Trophoblast cell (in vitro differentiated cells and primary cell): ENCODE results near the gene CHRM5.
"Not testable (repeated sequence)": the region's sequence is repeated elsewhere in the genome, so short reads cannot be mapped to it uniquely, and the experiment has no call there.

ENCODE experiments used
- DNase-seq, 2 donors: peaks; one replicate each; pipeline ENCODE4 v3.0.0-alpha.2; 2016
- H2AFZ ChIP-seq: 2 replicates; pipeline ENCODE4 v1.6.1; 2013; ENCODE audit warnings: low read length, moderate library complexity, mild to moderate bottlenecking; ENCODE audit not compliant: insufficient read depth, poor library complexity
- H2AK5ac ChIP-seq: 2 replicates; pipeline ENCODE4 v1.6.1; 2013; ENCODE audit warnings: mild to moderate bottlenecking, low read length
- H2BK120ac ChIP-seq: 2 replicates; pipeline ENCODE4 v1.6.1; 2013; ENCODE audit warnings: low read length, mild to moderate bottlenecking, moderate library complexity; ENCODE audit not compliant: insufficient read depth, poor library complexity
- H2BK12ac ChIP-seq: 2 replicates; pipeline ENCODE4 v1.6.1; 2013; ENCODE audit warnings: mild to moderate bottlenecking, low read length, moderate library complexity
- H2BK5ac ChIP-seq: 2 replicates; pipeline ENCODE4 v1.6.1; 2013; ENCODE audit warnings: low read length, low read depth, moderate library complexity, mild to moderate bottlenecking; ENCODE audit not compliant: poor library complexity
- H3K14ac ChIP-seq: 2 replicates; pipeline ENCODE4 v1.6.1; 2013; ENCODE audit warnings: mild to moderate bottlenecking, low read length
- H3K18ac ChIP-seq: 2 replicates; pipeline ENCODE4 v1.6.1; 2013; ENCODE audit warnings: mild to moderate bottlenecking, low read length
- H3K23ac ChIP-seq: 2 replicates; pipeline ENCODE4 v1.6.1; 2013; ENCODE audit warnings: low read length
- H3K27ac ChIP-seq: 2 replicates; pipeline ENCODE4 v1.5.1; 2013; ENCODE audit warnings: low read depth, mild to moderate bottlenecking, inconsistent platforms, low read length, moderate library complexity
- H3K27me3 ChIP-seq: 2 replicates; pipeline ENCODE4 v1.6.1; 2013; ENCODE audit warnings: inconsistent platforms, mild to moderate bottlenecking, low read length, moderate library complexity; ENCODE audit not compliant: insufficient read depth
- H3K36me3 ChIP-seq, 2 experiments: 1 replicate in 1 of 2; 2 replicates in 1 of 2; pipeline ENCODE4 v1.6.1; 2013; ENCODE audit warnings: low read length in 2 of 2, mild to moderate bottlenecking in 2 of 2, moderate library complexity in 1 of 2; ENCODE audit not compliant: insufficient read depth in 2 of 2, control insufficient read depth in 1 of 2
- H3K4ac ChIP-seq: 2 replicates; pipeline ENCODE4 v1.6.1; 2013; ENCODE audit warnings: low read depth, mild to moderate bottlenecking, low read length, moderate library complexity
- H3K4me1 ChIP-seq, 2 experiments: 1 replicate in 1 of 2; 2 replicates in 1 of 2; pipeline ENCODE4 v1.6.1; 2013; ENCODE audit warnings: low read length in 2 of 2, mild to moderate bottlenecking in 2 of 2, moderate library complexity in 1 of 2; ENCODE audit not compliant: insufficient read depth in 2 of 2, control insufficient read depth in 1 of 2
- H3K4me2 ChIP-seq: 2 replicates; pipeline ENCODE4 v1.6.1; 2013; ENCODE audit warnings: inconsistent platforms, mild to moderate bottlenecking, low read length, moderate library complexity
- H3K4me3 ChIP-seq: 2 replicates; pipeline ENCODE4 v1.5.1; 2013; ENCODE audit warnings: mild to moderate bottlenecking, low read depth, low read length, inconsistent platforms
- H3K79me1 ChIP-seq: one replicate; pipeline ENCODE4 v1.6.1; 2013; ENCODE audit warnings: low read length
- H3K79me2 ChIP-seq: 2 replicates; pipeline ENCODE4 v1.6.1; 2013; ENCODE audit warnings: low read length, mild to moderate bottlenecking; ENCODE audit not compliant: control insufficient read depth, insufficient read depth, poor library complexity
- H3K9ac ChIP-seq: 2 replicates; pipeline ENCODE4 v1.6.1; 2013; ENCODE audit warnings: mild to moderate bottlenecking, low read length
- H3K9me3 ChIP-seq: 2 replicates; pipeline ENCODE4 v1.6.1; 2013; ENCODE audit warnings: low read depth, mild to moderate bottlenecking, control low read depth, inconsistent platforms, low read length; ENCODE audit not compliant: insufficient read depth
- H4K12ac ChIP-seq: 2 replicates; pipeline ENCODE4 v1.6.1; 2013; ENCODE audit warnings: low read depth, mild to moderate bottlenecking, low read length, moderate library complexity
- H4K8ac ChIP-seq: 2 replicates; pipeline ENCODE4 v1.6.1; 2013; ENCODE audit warnings: low read depth, mild to moderate bottlenecking, low read length, moderate library complexity
- H4K91ac ChIP-seq: one replicate; pipeline ENCODE4 v1.6.1; 2013; ENCODE audit warnings: low read depth, mild to moderate bottlenecking, low read length, moderate library complexity
- whole genome bisulfite sequencing: extraction: QIAGEN DNeasy Blood & Tissue Kit; methylation state at CpG from one replicate; pipeline ENCODE4 v1.1.7; 2013; ENCODE audit warnings: missing lambda C conversion rate; ENCODE audit not compliant: insufficient read length, insufficient coverage; ENCODE audit errors: extremely low coverage; 5-methylcytosine and 5-hydroxymethylcytosine counted together

Gene CHRM5

GRCh38 chr15:33995666-33996065, 27.4 kb downstream of the CHRM5 start:
- not testable (repeated sequence) for H3K4me1 ChIP-seq, H3K4ac ChIP-seq, H4K91ac ChIP-seq, H3K27me3 ChIP-seq, H2AFZ ChIP-seq, H2BK5ac ChIP-seq, H2AK5ac ChIP-seq, H3K79me1 ChIP-seq, H3K9me3 ChIP-seq, H4K12ac ChIP-seq, H3K36me3 ChIP-seq, H3K79me2 ChIP-seq, H3K14ac ChIP-seq, H4K8ac ChIP-seq, H2BK12ac ChIP-seq, H3K27ac ChIP-seq, H3K23ac ChIP-seq, H3K4me2 ChIP-seq, H3K9ac ChIP-seq, DNase-seq, H3K18ac ChIP-seq, H3K4me3 ChIP-seq, H2BK120ac ChIP-seq
- no CpG with 5 or more reads among the region's 10 CpGs for WGBS

- Histone ChIP-seq H3K27ac (no peak overlapping the region), H2BK12ac (no peak overlapping the region)
- no CpG with 5 or more reads among the region's 3 CpGs for WGBS
Observed at GRCh38 chr15:34001536-34001935, 33.2 kb downstream of the CHRM5 start.

GRCh38 chr15:34006381-34006780, 38.1 kb downstream of the CHRM5 start:
- H3K9ac ChIP-seq, result no peak overlapping the region
- no peak overlapping the region for H2BK5ac ChIP-seq
- H3K36me3 ChIP-seq, result no peaks in the 10 kb centered on the region
- H3K4me2 ChIP-seq, result no peak overlapping the region
- H3K18ac ChIP-seq, result no peak overlapping the region
- no peaks in the 10 kb centered on the region for H3K79me2 ChIP-seq
- no peak overlapping the region for H3K4me3 ChIP-seq
- no peak overlapping the region for H2AK5ac ChIP-seq
- no peaks in the 10 kb centered on the region for H3K9me3 ChIP-seq
- H3K27me3 ChIP-seq, result no peaks in the 10 kb centered on the region
- H2BK12ac ChIP-seq, result no peak overlapping the region
- no peak overlapping the region for H3K14ac ChIP-seq
- H4K91ac ChIP-seq, result no peak overlapping the region
- no peak overlapping the region for H4K12ac ChIP-seq
- H2AFZ ChIP-seq, result no peak overlapping the region
- no peaks in the 10 kb centered on the region for H3K4me1 ChIP-seq
- no peaks in the 10 kb centered on the region for H3K79me1 ChIP-seq
- H4K8ac ChIP-seq, result no peak overlapping the region
- WGBS, result no CpG with 5 or more reads among the region's 2 CpGs
- DNase-seq, result no peak
- H2BK120ac ChIP-seq, result no peak overlapping the region
- no peak overlapping the region for H3K4ac ChIP-seq
- no peak overlapping the region for H3K27ac ChIP-seq
- no peak overlapping the region for H3K23ac ChIP-seq

More at GRCh38 chr15:34001536-34001935, 33.2 kb downstream of the CHRM5 start:
- H3K79me2 ChIP-seq, result no peaks in the 10 kb centered on the region
- no peak for DNase-seq
- no peak overlapping the region for H3K4me3 ChIP-seq
- H3K79me1 ChIP-seq, result no peaks in the 10 kb centered on the region
- H3K4me2 ChIP-seq, result no peak overlapping the region
- H4K8ac ChIP-seq, result no peak overlapping the region
- H3K4me1 ChIP-seq, result no peaks in the 10 kb centered on the region
- no peaks in the 10 kb centered on the region for H3K27me3 ChIP-seq
- no peaks in the 10 kb centered on the region for H3K36me3 ChIP-seq
- no peak overlapping the region for H3K18ac ChIP-seq
- H2BK120ac ChIP-seq, result no peak overlapping the region
- no peak overlapping the region for H3K4ac ChIP-seq
- H4K91ac ChIP-seq, result no peak overlapping the region
- H4K12ac ChIP-seq, result no peak overlapping the region
- H2BK5ac ChIP-seq, result no peak overlapping the region
- H3K14ac ChIP-seq, result no peak overlapping the region
- H2AK5ac ChIP-seq, result no peak overlapping the region
- H2AFZ ChIP-seq, result no peak overlapping the region
- no peak overlapping the region for H3K23ac ChIP-seq
- H3K9ac ChIP-seq, result no peak overlapping the region
- no peaks in the 10 kb centered on the region for H3K9me3 ChIP-seq

- Histone ChIP-seq H2AK5ac (no peak overlapping the region), H3K18ac (no peak overlapping the region), H3K9ac (no peak overlapping the region), H4K12ac (no peak overlapping the region), H3K27me3 (no peaks in the 10 kb centered on the region), H3K4ac (no peak overlapping the region), H3K79me2 (no peaks in the 10 kb centered on the region), H3K4me1 (peaks cover 0 to 2% of the 10 kb centered on the region in 2 experiments), H3K9me3 (no peaks in the 10 kb centered on the region), H3K27ac (no peak overlapping the region), H3K4me3 (no peak overlapping the region), H3K14ac (no peak overlapping the region), H4K91ac (no peak overlapping the region), H3K79me1 (no peaks in the 10 kb centered on the region), H3K23ac (no peak overlapping the region), H2BK12ac (no peak overlapping the region), H2BK120ac (no peak overlapping the region), H4K8ac (no peak overlapping the region), H2BK5ac (no peak overlapping the region), H3K36me3 (no peaks in the 10 kb centered on the region), H3K4me2 (no peak overlapping the region), H2AFZ (no peak overlapping the region)
- DNase-seq, result no peak
- WGBS, result no CpG with 5 or more reads among the region's 1 CpG
Observed at GRCh38 chr15:34009656-34010055, 41.4 kb downstream of the CHRM5 start.
